Neural progenitor cell (in vitro differentiated cells): ENCODE measurements around the gene ALG1L2. TPM values are rescaled to one million over a fixed set of nuclear protein-coding genes. Genes with fewer than 3 reads are reported as not detected.
"Not testable (repeated sequence)": the region's sequence is repeated elsewhere in the genome, so short reads cannot be mapped to it uniquely, and the experiment has no call there.

ENCODE experiments used
- DNase-seq: peaks from one replicate; pipeline ENCODE4 v3.0.0-alpha.2; 2016; ENCODE audit warnings: low spot score
- H2AFZ ChIP-seq: fragments of 200-600 bp; sonication (generic); replicated peaks from 2 replicates; pipeline ENCODE4 v1.6.1; 2016; ENCODE audit warnings: antibody characterized with exemption
- H3F3A ChIP-seq: fragments of 200-600 bp; sonication (generic); 2 replicates; pipeline ENCODE4 v1.6.1; 2016; ENCODE audit warnings: antibody characterized with exemption, low read depth
- H3K27ac ChIP-seq: fragments of 200-600 bp; sonication (generic); 2 replicates; pipeline ENCODE4 v1.5.1; 2016; ENCODE audit warnings: mild to moderate bottlenecking
- H3K27me3 ChIP-seq: fragments of 200-600 bp; sonication (generic); 2 replicates; pipeline ENCODE4 v1.6.1; 2016; ENCODE audit warnings: mild to moderate bottlenecking, moderate library complexity
- H3K36me3 ChIP-seq: fragments of 200-600 bp; sonication (generic); 2 replicates; pipeline ENCODE4 v1.5.1; 2016
- H3K4me1 ChIP-seq: fragments of 200-600 bp; sonication (generic); 2 replicates; pipeline ENCODE4 v1.6.1; 2016; ENCODE audit warnings: mixed run types
- H3K4me2 ChIP-seq: fragments of 200-600 bp; sonication (generic); 2 replicates; pipeline ENCODE4 v1.6.1; 2016
- H3K4me3 ChIP-seq: fragments of 200-600 bp; sonication (generic); 2 replicates; pipeline ENCODE4 v1.5.1; 2016
- H3K79me2 ChIP-seq: fragments of 200-600 bp; sonication (generic); 2 replicates; pipeline ENCODE4 v1.6.1; 2016; ENCODE audit warnings: low read depth
- H3K9ac ChIP-seq: fragments of 200-600 bp; sonication (generic); 2 replicates; pipeline ENCODE4 v1.6.1; 2016
- H3K9me3 ChIP-seq: fragments of 200-600 bp; sonication (generic); 2 replicates; pipeline ENCODE4 v1.5.1; 2016; ENCODE audit warnings: low read depth
- H4K20me1 ChIP-seq: fragments of 200-600 bp; sonication (generic); 2 replicates; pipeline ENCODE4 v1.6.1; 2016; ENCODE audit warnings: low read depth
- H3K27ac Mint-ChIP-seq: 3 replicates; pipeline ENCODE4 v1.8.0; 2021; ENCODE audit warnings: mixed read lengths
- H3K27me3 Mint-ChIP-seq: 2 replicates; pipeline ENCODE4 v1.8.0; 2022; ENCODE audit warnings: low read depth, mild to moderate bottlenecking, inconsistent platforms, moderate library complexity, mixed read lengths; ENCODE audit not compliant: insufficient read depth
- H3K36me3 Mint-ChIP-seq: 3 replicates; pipeline ENCODE4 v1.8.0; 2021; ENCODE audit warnings: mixed read lengths
- H3K4me1 Mint-ChIP-seq: 3 replicates; pipeline ENCODE4 v1.8.0; 2021; ENCODE audit warnings: mixed read lengths
- H3K4me3 Mint-ChIP-seq: 3 replicates; pipeline ENCODE4 v1.8.0; 2021; ENCODE audit warnings: mild to moderate bottlenecking, moderate library complexity, mixed read lengths
- H3K9me3 Mint-ChIP-seq: 3 replicates; pipeline ENCODE4 v1.8.0; 2020; ENCODE audit warnings: mixed read lengths
- total RNA-seq: library from RNA; depleted of rRNA; stranded (reverse); fragments of >200 nt; gene quantifications from 2 replicates; pipeline ENCODE4 v1.2.3, GENCODE V29; 2015; ENCODE audit warnings: low replicate concordance

The ALG1L2 gene
- total RNA-seq, 1 donor from 2014 or later, result not detected

DNA sequence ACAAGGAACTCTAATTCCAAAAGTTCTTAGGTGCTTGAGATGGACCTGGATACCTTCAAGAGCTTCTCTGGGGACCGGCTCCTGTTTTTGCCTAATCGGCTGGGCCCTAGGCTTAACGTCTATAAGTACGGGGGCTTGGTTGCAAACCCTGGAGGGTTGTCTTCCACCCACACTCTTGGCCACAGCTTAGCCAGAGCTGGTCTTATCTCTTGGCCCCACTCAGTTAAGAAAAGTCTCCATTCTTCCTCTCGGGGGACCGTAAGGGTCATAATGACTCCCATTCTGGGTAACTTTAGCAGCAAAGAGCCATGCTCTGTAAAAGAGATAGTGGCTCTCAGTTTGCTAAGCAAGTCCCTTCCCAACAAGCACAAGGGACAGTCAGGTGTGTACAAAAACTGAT, 64.8 kb downstream of the ALG1L2 start:
- H3K4me3 ChIP-seq, H3K9ac ChIP-seq, H3K27me3 ChIP-seq, H3K9me3 ChIP-seq, H3K79me2 ChIP-seq, H3K27me3 Mint-ChIP-seq, H3K36me3 Mint-ChIP-seq, H3K27ac Mint-ChIP-seq, H4K20me1 ChIP-seq, H3K4me3 Mint-ChIP-seq, H3K36me3 ChIP-seq, H3K4me1 Mint-ChIP-seq, H3K4me2 ChIP-seq, H3F3A ChIP-seq, DNase-seq, H3K27ac ChIP-seq, H2AFZ ChIP-seq: not testable (repeated sequence)
- peaks cover 14% of the 10 kb centered on the region for H3K4me1 ChIP-seq
- H3K9me3 Mint-ChIP-seq, result peaks cover 13% of the 10 kb centered on the region

Other genes with a start within 250 kb of the ALG1L2 start
- 26.2 and 29.8 TPM in 2 replicates for gene TMCC1, start 188.1 kb upstream of the ALG1L2 start, total RNA-seq
- 0.19 TPM in 1 of 2 replicates, not detected in the other for gene TRH, start 107.1 kb upstream of the ALG1L2 start, total RNA-seq